B cell (primary cell): Measurements from ENCODE around the gene GABRG3. TPM values are rescaled to one million over a fixed set of nuclear protein-coding genes. Genes with fewer than 3 reads are reported as not detected.

ENCODE experiments used
- ATAC-seq: fragments of 200-7000 bp; cut with Tn5 transposase; one replicate; pipeline ENCODE4 v1.10.0; 2021; ENCODE audit warnings: low read depth, mild to moderate bottlenecking, moderate number of reproducible peaks, moderate library complexity
- CTCF ChIA-PET: fragments of 350-600 bp; sonication (Branson Sonifier 250); formaldehyde crosslinking; loops from one replicate; lab custom pipeline; 2021; ENCODE audit warnings: antibody characterized with exemption, inconsistent platforms; lab: Charles Lee
- POLR2A ChIA-PET: fragments of 350-600 bp; sonication (Branson Sonifier 250); formaldehyde crosslinking; loops from one replicate; lab custom pipeline; 2021; ENCODE audit warnings: antibody characterized with exemption; lab: Charles Lee
- DNase-seq: peaks from one replicate; pipeline ENCODE4 v3.0.0; 2013
- H2AFZ ChIP-seq: 2 replicates; pipeline ENCODE4 v1.6.1; 2012; ENCODE audit warnings: mild to moderate bottlenecking, low read depth, low read length; ENCODE audit not compliant: insufficient read depth, poor library complexity, severe bottlenecking
- H3K27ac ChIP-seq, 2 donors: 1 replicate in 1 of 2; 2 replicates in 1 of 2; pipeline ENCODE4 v1.5.1; 2012 to 2013; ENCODE audit warnings: low read length in 2 of 2, mild to moderate bottlenecking in 2 of 2, moderate library complexity in 1 of 2
- H3K27me3 ChIP-seq, 4 experiments: fragments of 200-600 bp in 1 of 4; sonication (generic) in 1 of 4; replicated peaks in 1 of 4; 1 replicate in 2 of 4; 2 replicates in 2 of 4; pipeline versions ENCODE4 v1.6.1 to v1.7.0; 2013 to 2016; ENCODE audit warnings: low read length in 3 of 4, mild to moderate bottlenecking in 2 of 4, mixed read lengths in 1 of 4, moderate library complexity in 1 of 4; ENCODE audit not compliant: insufficient read depth in 4 of 4, control insufficient read depth in 3 of 4; ENCODE audit errors: control extremely low read depth in 1 of 4
- H3K36me3 ChIP-seq, 2 experiments: replicated peaks in 1 of 2; 1 replicate in 1 of 2; 2 replicates in 1 of 2; pipeline versions ENCODE4 v1.6.1 to v1.7.1; 2013; ENCODE audit warnings: low read length in 1 of 2; ENCODE audit not compliant: insufficient read depth in 2 of 2, control insufficient read depth in 1 of 2; ENCODE audit errors: control extremely low read depth in 1 of 2, extremely low read depth in 1 of 2
- H3K4me1 ChIP-seq, 2 donors: fragments of 200-600 bp in 1 of 2; sonication (generic) in 1 of 2; 1 replicate in 1 of 2; 2 replicates in 1 of 2; pipeline versions ENCODE4 v1.5.1 to v1.6.1; 2013 to 2017; ENCODE audit warnings: low read length in 2 of 2; ENCODE audit not compliant: control insufficient read depth in 2 of 2, insufficient read depth in 2 of 2
- H3K4me2 ChIP-seq: replicated peaks from 2 replicates; pipeline ENCODE3; 2012; ENCODE audit warnings: mild to moderate bottlenecking, low read depth, low read length; ENCODE audit not compliant: poor library complexity, severe bottlenecking
- H3K4me3 ChIP-seq, 5 experiments: fragments of 200-600 bp in 1 of 5; sonication (generic) in 1 of 5; 1 replicate in 3 of 5; 2 replicates in 2 of 5; pipeline versions ENCODE4 v1.5.1 to v1.7.0; 2011 to 2016; ENCODE audit warnings: low read length in 4 of 5, mild to moderate bottlenecking in 4 of 5, low read depth in 2 of 5, control low read depth in 1 of 5, moderate library complexity in 1 of 5; ENCODE audit not compliant: insufficient read depth in 1 of 5; ENCODE audit errors: control extremely low read depth in 1 of 5, extremely low read depth in 1 of 5
- H3K79me2 ChIP-seq: fragments of 200-600 bp; sonication (generic); one replicate; pipeline ENCODE4 v1.6.0; 2016; ENCODE audit warnings: low read length; ENCODE audit not compliant: control insufficient read depth, insufficient read depth
- H3K9ac ChIP-seq: fragments of 200-600 bp; sonication (generic); 2 replicates; pipeline ENCODE4 v1.6.1; 2017; ENCODE audit warnings: mild to moderate bottlenecking, low read length, moderate library complexity
- H3K9me3 ChIP-seq, 3 donors: one replicate each; pipeline versions ENCODE4 v1.6.1 to v1.7.1; 2013; ENCODE audit warnings: low read length in 2 of 3; ENCODE audit not compliant: control insufficient read depth in 2 of 3, insufficient read depth in 1 of 3; ENCODE audit errors: control extremely low read depth in 1 of 3
- H4K20me1 ChIP-seq: 2 replicates; pipeline ENCODE4 v1.6.0; 2012; ENCODE audit warnings: mild to moderate bottlenecking, low read length; ENCODE audit not compliant: insufficient read depth, control insufficient read depth, poor library complexity, severe bottlenecking
- H3K27ac Mint-ChIP-seq: one replicate; pipeline ENCODE4 v1.8.0; 2021; ENCODE audit warnings: mixed read lengths
- H3K27me3 Mint-ChIP-seq: one replicate; pipeline ENCODE4 v1.8.0; 2021; ENCODE audit warnings: mixed read lengths
- H3K4me1 Mint-ChIP-seq: one replicate; pipeline ENCODE4 v1.8.0; 2021; ENCODE audit warnings: mixed read lengths
- H3K4me3 Mint-ChIP-seq: one replicate; pipeline ENCODE4 v1.8.0; 2021; ENCODE audit warnings: mixed read lengths
- H3K9me3 Mint-ChIP-seq: one replicate; pipeline ENCODE4 v1.8.0; 2022; ENCODE audit warnings: mixed read lengths; ENCODE audit not compliant: insufficient read depth
- CTCF ChIP-seq: fragments of 200-600 bp; IDR thresholded peaks from one replicate; pipeline ENCODE4 v1.8.0; 2022; ENCODE audit warnings: antibody characterized with exemption, mild to moderate bottlenecking
- EZH2 ChIP-seq: IDR thresholded peaks from 2 replicates; pipeline ENCODE4 v1.6.1; 2012; ENCODE audit warnings: borderline replicate concordance, low read depth, mild to moderate bottlenecking, moderate library complexity, low read length; ENCODE audit not compliant: insufficient read depth, poor library complexity, severe bottlenecking
- WGBS: methylation state at CpG from one replicate; pipeline ENCODE4 v1.1.5; 2013; ENCODE audit warnings: missing lambda C conversion rate; ENCODE audit not compliant: insufficient coverage; 5-methylcytosine and 5-hydroxymethylcytosine counted together
- intact Hi-C: fragments of 100-400 bp; cut with micrococcal nuclease; formaldehyde crosslinking; loops from one replicate; pipeline ENCODE4 v1.10.0; 2022
- polyA plus RNA-seq: library from polyadenylated mRNA; depleted of rRNA; stranded (reverse); fragments of >200 nt; gene quantifications from 2 replicates; pipeline ENCODE4 v1.2.3, GENCODE V29; 2012
- total RNA-seq, 2 donors: library from RNA; stranded (reverse); fragments of 120-200 nt in 1 of 2; gene quantifications; 1 replicate in 1 of 2; 2 replicates in 1 of 2; pipeline versions ENCODE4 v1.2.3 to v1.2.4, GENCODE V29; 2013 to 2022

The GABRG3 gene
- total and polyA plus RNA-seq, 2 donors (not counting 1 experiment from before 2014, with no cell fraction given) = not detected

- Mint-ChIP-seq H3K4me3 (no peak overlapping the region), H3K27me3 (no peaks in the 10 kb centered on the region), H3K4me1 (no peaks in the 10 kb centered on the region), H3K9me3 (no peaks in the 10 kb centered on the region), H3K27ac (no peak overlapping the region)
- ATAC-seq (no peak), DNase-seq (no peak)
- Histone ChIP-seq H3K4me1 (no peaks in the 10 kb centered on the region), H4K20me1 (no peaks in the 10 kb centered on the region), H3K4me2 (no peak overlapping the region), H3K9me3 (no peaks in the 10 kb centered on the region), H2AFZ (no peak overlapping the region), H3K9ac (no peak overlapping the region), H3K36me3 (no peaks in the 10 kb centered on the region), H3K79me2 (no peaks in the 10 kb centered on the region), H3K27me3 (no peaks in the 10 kb centered on the region), H3K4me3 (no peak overlapping the region), H3K27ac (no peak overlapping the region)
- 93% methylated on average over 11 of the region's 14 CpGs for WGBS
- ChIA-PET CTCF (no interaction called here), POLR2A (no interaction called here)
- TF ChIP-seq CTCF = no peak
- no peak for TF ChIP-seq EZH2
- intact Hi-C loops = no loop called here
Measured at GRCh38 chr15:27036210-27036609, 65.2 kb downstream of the GABRG3 start.

GRCh38 chr15:27037501-27037900 lies 66.5 kb downstream of the GABRG3 start:
- Histone ChIP-seq H3K27ac (no peak overlapping the region), H3K36me3 (no peaks in the 10 kb centered on the region), H3K27me3 (no peaks in the 10 kb centered on the region), H3K4me3 (no peak overlapping the region), H3K4me1 (no peaks in the 10 kb centered on the region), H3K9me3 (no peaks in the 10 kb centered on the region), H3K79me2 (no peaks in the 10 kb centered on the region), H4K20me1 (no peaks in the 10 kb centered on the region), H3K9ac (no peak overlapping the region), H2AFZ (no peak overlapping the region), H3K4me2 (no peak overlapping the region)
- intact Hi-C loops = no loop called here
- ChIA-PET CTCF (no interaction called here), POLR2A (no interaction called here)
- WGBS = no CpG with 5 or more reads among the region's 2 CpGs
- TF ChIP-seq EZH2 (no peak), CTCF (no peak)
- H3K27me3 Mint-ChIP-seq = no peaks in the 10 kb centered on the region
- H3K27ac Mint-ChIP-seq = no peak overlapping the region
- no peaks in the 10 kb centered on the region for H3K4me1 Mint-ChIP-seq
- ATAC-seq = no peak
- H3K4me3 Mint-ChIP-seq = no peak overlapping the region
- no peaks in the 10 kb centered on the region for H3K9me3 Mint-ChIP-seq
- DNase-seq = no peak
